PC-9 (cell line): ENCODE measurements around the gene KCTD14. TPM values are rescaled to one million over a fixed set of nuclear protein-coding genes. Genes with fewer than 3 reads are reported as not detected.

Experiments
- BruUV-seq: library from RNA; stranded (reverse); fragments of 400-500 nt; replicated peaks from 2 replicates; lab custom pipeline; 2021; lab: Mats Ljungman, UMichigan
- CTCF ChIA-PET: fragments of 300-600 bp; sonication (Branson Sonifier 250); formaldehyde crosslinking; loops from one replicate; lab custom pipeline; 2022; ENCODE audit warnings: antibody characterized with exemption; lab: Charles Lee
- POLR2A ChIA-PET: fragments of 300-600 bp; sonication (Branson Sonifier 250); formaldehyde crosslinking; loops from one replicate; lab custom pipeline; 2022; ENCODE audit warnings: antibody characterized with exemption; ENCODE audit not compliant: unreplicated experiment; lab: Charles Lee
- DNase-seq, 2 experiments: peaks; one replicate each; pipeline versions ENCODE4 v3.0.0 to v3.0.0-alpha.2; 2015 to 2022; ENCODE audit warnings: mixed read lengths in 1 of 2
- H2AFZ ChIP-seq: fragments of 200-600 bp; sonication (generic); 2 replicates; pipeline ENCODE4 v1.8.1; 2017; ENCODE audit warnings: antibody characterized with exemption
- H3F3A ChIP-seq: fragments of 200-600 bp; sonication (generic); 2 replicates; pipeline ENCODE4 v1.8.1; 2017; ENCODE audit warnings: antibody characterized with exemption, mild to moderate bottlenecking, low read depth; ENCODE audit not compliant: insufficient read depth
- H3K27ac ChIP-seq: fragments of 200-600 bp; sonication (generic); 2 replicates; pipeline ENCODE4 v1.6.1; 2016; ENCODE audit warnings: mixed run types
- H3K27me3 ChIP-seq: fragments of 200-600 bp; sonication (generic); 2 replicates; pipeline ENCODE4 v1.6.1; 2016; ENCODE audit warnings: low read depth, mixed run types; ENCODE audit not compliant: insufficient read depth
- H3K36me3 ChIP-seq: fragments of 200-600 bp; sonication (generic); 2 replicates; pipeline ENCODE4 v1.6.1; 2016; ENCODE audit warnings: low read depth, mixed run types
- H3K4me1 ChIP-seq: fragments of 200-600 bp; sonication (generic); replicated peaks from 2 replicates; pipeline ENCODE4 v1.6.1; 2016; ENCODE audit warnings: mixed run types; ENCODE audit not compliant: insufficient read depth
- H3K4me2 ChIP-seq: fragments of 200-600 bp; sonication (generic); 2 replicates; pipeline ENCODE4 v1.6.1; 2017; ENCODE audit warnings: mixed run types
- H3K4me3 ChIP-seq: fragments of 200-600 bp; sonication (generic); 2 replicates; pipeline ENCODE4 v1.6.1; 2016; ENCODE audit warnings: mixed run types
- H3K79me2 ChIP-seq: fragments of 200-600 bp; sonication (generic); 2 replicates; pipeline ENCODE4 v1.6.1; 2017; ENCODE audit warnings: low read depth, mixed run types
- H3K9me2 ChIP-seq: fragments of 200-600 bp; sonication (generic); 2 replicates; pipeline ENCODE4 v1.8.1; 2017; ENCODE audit warnings: mild to moderate bottlenecking; ENCODE audit not compliant: insufficient read depth
- H3K9me3 ChIP-seq: fragments of 200-600 bp; sonication (generic); 2 replicates; pipeline ENCODE4 v1.8.1; 2016; ENCODE audit warnings: low read depth; ENCODE audit not compliant: insufficient read depth
- H4K20me1 ChIP-seq: fragments of 200-600 bp; sonication (generic); 2 replicates; pipeline ENCODE4 v1.8.1; 2017; ENCODE audit not compliant: insufficient read depth
- EZH2 ChIP-seq: fragments of 200-600 bp; sonication (generic); IDR thresholded peaks from 2 replicates; pipeline ENCODE4 v1.8.0; 2017; ENCODE audit warnings: antibody characterized with exemption, low read depth
- intact Hi-C: fragments of 100-400 bp; cut with micrococcal nuclease; formaldehyde crosslinking; loops from one replicate; pipeline ENCODE4 v1.10.0; 2022; ENCODE audit not compliant: unreplicated experiment
- total RNA-seq: library from RNA; stranded (reverse); gene quantifications from 2 replicates; pipeline ENCODE4 v1.2.3, GENCODE V29; 2021
- TF ChIP-seq, protein P1 (sequence below): fragments of 200-600 bp; sonication (generic); conservative IDR thresholded peaks from 2 replicates; pipeline ENCODE4 v1.6.1; 2017; ENCODE audit warnings: mixed run types, antibody characterized with exemption, mild to moderate bottlenecking, moderate library complexity

KCTD14 gene
- total RNA-seq, 1 experiment from 2014 or later = 21.3 TPM

DNA sequence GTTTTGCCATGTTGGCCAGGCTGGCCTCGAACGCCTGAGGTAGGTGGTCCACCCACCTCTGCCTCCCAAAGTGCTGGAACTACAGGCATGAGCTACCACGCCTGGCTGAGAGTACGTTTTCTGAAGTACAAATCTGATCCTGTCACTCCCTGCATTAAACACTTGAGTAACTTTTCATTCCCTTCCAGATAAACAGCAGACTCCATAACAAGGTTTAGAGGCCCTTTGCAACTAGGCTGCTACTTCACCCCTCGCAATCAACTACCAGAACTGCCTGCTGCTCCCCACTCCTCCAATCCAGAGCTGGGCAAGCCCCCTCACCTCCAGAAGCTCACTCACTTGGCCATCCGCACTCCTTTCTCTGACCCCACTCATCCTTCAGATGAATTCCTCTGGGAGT is 1.5 kb downstream of the KCTD14 start:
- Histone ChIP-seq H3K4me3 (no peak overlapping the region), H3K36me3 (no peaks in the 10 kb centered on the region), H3K9me2 (no peaks in the 10 kb centered on the region), H3K79me2 (no peaks in the 10 kb centered on the region), H3F3A (peaks cover 12% of the 10 kb centered on the region; the same call in 1 of the 2 replicates), H3K9me3 (no peaks in the 10 kb centered on the region), H3K27ac (no peak overlapping the region), H3K4me1 (peaks cover 10% of the 10 kb centered on the region), H3K27me3 (no peaks in the 10 kb centered on the region), H4K20me1 (no peaks in the 10 kb centered on the region), H2AFZ (no peak overlapping the region), H3K4me2 (no peak overlapping the region)
- POLR2A ChIA-PET = interaction anchor here (0.6 kb wide), 1 partner anchor 58 kb away, joined by 6 read pairs; no protein-coding TSS in a partner anchor
- DNase-seq = no peak
- no TSS peak for BruUV-seq
- CTCF ChIA-PET = no interaction called here
- TF ChIP-seq EZH2 = no peak
- TF ChIP-seq, protein P1, sequence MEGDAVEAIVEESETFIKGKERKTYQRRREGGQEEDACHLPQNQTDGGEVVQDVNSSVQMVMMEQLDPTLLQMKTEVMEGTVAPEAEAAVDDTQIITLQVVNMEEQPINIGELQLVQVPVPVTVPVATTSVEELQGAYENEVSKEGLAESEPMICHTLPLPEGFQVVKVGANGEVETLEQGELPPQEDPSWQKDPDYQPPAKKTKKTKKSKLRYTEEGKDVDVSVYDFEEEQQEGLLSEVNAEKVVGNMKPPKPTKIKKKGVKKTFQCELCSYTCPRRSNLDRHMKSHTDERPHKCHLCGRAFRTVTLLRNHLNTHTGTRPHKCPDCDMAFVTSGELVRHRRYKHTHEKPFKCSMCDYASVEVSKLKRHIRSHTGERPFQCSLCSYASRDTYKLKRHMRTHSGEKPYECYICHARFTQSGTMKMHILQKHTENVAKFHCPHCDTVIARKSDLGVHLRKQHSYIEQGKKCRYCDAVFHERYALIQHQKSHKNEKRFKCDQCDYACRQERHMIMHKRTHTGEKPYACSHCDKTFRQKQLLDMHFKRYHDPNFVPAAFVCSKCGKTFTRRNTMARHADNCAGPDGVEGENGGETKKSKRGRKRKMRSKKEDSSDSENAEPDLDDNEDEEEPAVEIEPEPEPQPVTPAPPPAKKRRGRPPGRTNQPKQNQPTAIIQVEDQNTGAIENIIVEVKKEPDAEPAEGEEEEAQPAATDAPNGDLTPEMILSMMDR = no peak
- intact Hi-C loops = loop anchor here (1.0 kb wide), 1 partner anchor 26 kb away; no protein-coding TSS in a partner anchor

DNA sequence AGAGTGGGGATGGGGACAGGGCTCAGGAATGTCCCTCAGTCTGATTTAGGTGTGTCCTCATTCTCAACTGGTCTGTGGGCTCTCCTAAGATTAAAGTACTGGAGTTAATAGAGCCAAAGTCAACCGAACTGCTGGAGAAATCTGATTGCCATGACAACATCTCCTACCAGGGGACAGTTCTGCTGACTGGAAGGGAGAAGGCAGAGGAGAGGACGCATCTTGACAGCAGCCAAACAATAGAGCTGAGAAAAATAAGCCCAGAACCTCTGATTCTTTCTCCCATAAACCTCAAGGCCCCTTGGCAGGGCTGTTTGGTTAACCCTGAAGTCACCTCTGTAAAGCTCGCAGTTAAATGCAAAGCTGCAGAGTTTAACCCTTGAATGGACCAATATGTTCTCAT is 2.8 kb downstream of the KCTD14 start:
- Histone ChIP-seq H3K27me3 (no peaks in the 10 kb centered on the region), H4K20me1 (no peaks in the 10 kb centered on the region), H3K36me3 (no peaks in the 10 kb centered on the region), H2AFZ (no peak overlapping the region), H3K9me3 (no peaks in the 10 kb centered on the region), H3K79me2 (no peaks in the 10 kb centered on the region), H3K4me1 (peaks cover 10% of the 10 kb centered on the region), H3F3A (peaks cover 12% of the 10 kb centered on the region; the same call in 1 of the 2 replicates), H3K9me2 (no peaks in the 10 kb centered on the region), H3K4me2 (no peak overlapping the region), H3K4me3 (no peak overlapping the region), H3K27ac (no peak overlapping the region)
- intact Hi-C loops = no loop called here
- CTCF ChIA-PET = interaction anchor here (0.5 to 0.6 kb wide), 2 partner anchors 13 to 412 kb away, joined by 3 to 11 read pairs; no protein-coding TSS in a partner anchor
- BruUV-seq = no TSS peak
- TF ChIP-seq, protein P1 = no peak
- TF ChIP-seq EZH2 = no peak
- DNase-seq = peak in 1 of 2 experiments; percentile 41
- POLR2A ChIA-PET = interaction anchor here (0.5 kb wide), 1 partner anchor 39 kb away, joined by 6 read pairs; no protein-coding TSS in a partner anchor

DNA sequence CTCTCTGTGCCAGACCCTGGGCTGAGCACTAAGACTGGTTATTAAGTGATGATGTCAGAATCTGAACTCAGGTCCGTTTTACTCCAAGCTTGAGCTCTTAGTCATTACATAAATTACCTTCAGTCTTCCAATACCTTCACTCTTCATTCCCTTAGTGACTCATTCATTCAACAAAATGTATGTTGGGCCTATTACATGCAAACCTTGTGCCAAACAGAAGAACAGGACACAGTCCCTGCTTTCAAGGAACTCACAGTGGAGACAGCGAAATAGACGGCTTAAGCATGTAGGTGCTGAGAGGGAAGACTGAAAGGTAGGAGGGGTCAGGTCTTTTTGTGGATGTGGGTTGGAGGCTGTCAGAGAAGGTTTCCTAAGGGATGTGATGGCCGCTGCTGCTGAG is 3.3 kb downstream of the KCTD14 start:
- POLR2A ChIA-PET = no interaction called here
- Histone ChIP-seq H3K36me3 (no peaks in the 10 kb centered on the region), H3K4me3 (no peak overlapping the region), H3K27me3 (no peaks in the 10 kb centered on the region), H3K9me2 (no peaks in the 10 kb centered on the region), H3K9me3 (no peaks in the 10 kb centered on the region), H3K27ac (no peak overlapping the region), H3K4me2 (no peak overlapping the region), H3F3A (peaks cover 12% of the 10 kb centered on the region; the same call in 1 of the 2 replicates), H3K79me2 (no peaks in the 10 kb centered on the region), H2AFZ (no peak overlapping the region), H4K20me1 (no peaks in the 10 kb centered on the region), H3K4me1 (peaks cover 10% of the 10 kb centered on the region)
- intact Hi-C loops = no loop called here
- BruUV-seq = no TSS peak
- CTCF ChIA-PET = interaction anchor here (0.6 kb wide), 1 partner anchor 413 kb away, joined by 11 read pairs; no protein-coding TSS in a partner anchor
- TF ChIP-seq, protein P1 = no peak
- no peak for TF ChIP-seq EZH2
- peak in 1 of 2 experiments; percentile 79 for DNase-seq
